ENCODE measurements around the gene ATP2C2.

DNA sequence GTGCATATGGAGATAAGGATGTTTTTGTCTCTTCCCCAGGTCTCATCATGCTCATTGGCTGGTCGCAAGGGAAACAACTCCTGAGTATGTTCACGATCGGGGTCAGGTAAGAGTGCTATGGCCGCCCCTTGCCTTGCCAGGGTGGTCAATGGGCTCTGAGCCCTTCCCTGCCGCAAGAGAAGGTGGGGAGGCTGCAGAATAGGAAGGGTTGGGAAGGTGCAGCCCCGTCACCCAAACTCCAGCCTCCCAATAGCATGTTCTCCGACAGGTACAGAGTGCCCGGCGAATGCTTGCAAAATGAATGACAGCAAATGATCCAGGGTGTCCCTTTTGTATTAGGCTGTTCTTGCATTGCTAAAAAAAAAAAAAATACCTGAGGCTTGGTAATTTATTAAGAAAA lies 57.4 kb downstream of the ATP2C2 start:
- TF ChIP-seq CTCF (IDR thresholded peaks at IDR 0.05) (no peak), EZH2 (IDR thresholded peaks at IDR 0.05; ENCODE audit: borderline replicate concordance, insufficient read depth, low read depth, low read length, poor library complexity, severe bottlenecking) (no peak)

All from B cell (primary cell).